K562 (cell line): ENCODE measurements around the gene PNPLA2. TPM values are rescaled to one million over a fixed set of nuclear protein-coding genes. Genes with fewer than 3 reads are reported as not detected.

Experiments
- E2F1 ChIP-seq: sonication (generic); formaldehyde crosslinking; IDR thresholded peaks from 2 replicates; pipeline ENCODE4 v1.8.1; 2023; ENCODE audit warnings: mild to moderate bottlenecking, missing genetic modification reagents, moderate library complexity
- ILF3 ChIP-seq: fragments of 450-650 bp; IDR thresholded peaks from 2 replicates; pipeline ENCODE4 v1.6.1; 2018; ENCODE audit warnings: antibody characterized with exemption, mild to moderate bottlenecking, moderate library complexity, borderline replicate concordance
- PKNOX1 ChIP-seq: fragments of 450-650 bp; IDR thresholded peaks from 2 replicates; pipeline ENCODE4 v1.6.1; 2016
- RAD21 ChIP-seq, 2 experiments: fragments of 250-450 bp in 1 of 2; fragments of 450-650 bp in 1 of 2; sonication (Bioruptor Pico) in 1 of 2; formaldehyde crosslinking in 1 of 2; IDR thresholded peaks in 1 of 2; conservative IDR thresholded peaks in 1 of 2; 2 replicates each; pipeline versions ENCODE4 v1.4.0 to v1.8.0; 2020 to 2022; ENCODE audit warnings: mild to moderate bottlenecking in 2 of 2, moderate library complexity in 1 of 2
- SUPT5H ChIP-seq: fragments of 450-650 bp; IDR thresholded peaks from 2 replicates; pipeline ENCODE4 v1.6.1; 2016
- ZBTB5 ChIP-seq: fragments of 450-650 bp; IDR thresholded peaks from 2 replicates; pipeline ENCODE4 v1.6.1; 2017; ENCODE audit warnings: antibody characterized with exemption
- ZNF175 ChIP-seq: fragments of 200-800 bp; sonication (Bioruptor generic); IDR thresholded peaks from 2 replicates; pipeline ENCODE4 v1.6.1; 2016; ENCODE audit warnings: low read depth, mild to moderate bottlenecking, missing genetic modification characterization, missing compliant biosample characterization
- ZNF197 ChIP-seq: fragments of 200-800 bp; sonication (Bioruptor generic); IDR thresholded peaks from 2 replicates; pipeline ENCODE4 v1.6.1; 2016; ENCODE audit warnings: low read depth, missing genetic modification characterization, missing compliant biosample characterization
- ZNF407 ChIP-seq: fragments of 450-650 bp; IDR thresholded peaks from 2 replicates; pipeline ENCODE4 v1.6.1; 2016; ENCODE audit warnings: low read depth
- ZNF449 ChIP-seq: fragments of 250-450 bp; sonication (Bioruptor Pico); IDR thresholded peaks from 2 replicates; pipeline ENCODE4 v1.8.0; 2022; ENCODE audit warnings: moderate library complexity, mild to moderate bottlenecking, inconsistent platforms
- ZNF561 ChIP-seq: fragments of 450-650 bp; formaldehyde crosslinking; conservative IDR thresholded peaks from 2 replicates; pipeline ENCODE4 v1.4.0; 2020; ENCODE audit warnings: mild to moderate bottlenecking, moderate library complexity
- polyA plus RNA-seq, 8 experiments: library from polyadenylated mRNA; depleted of rRNA in 4 of 8; stranded (reverse) in 5 of 8; unstranded in 3 of 8; fragments of >200 nt; fragmentation: Nextera tagmentation in 2 of 8; fragmentation: Illumina TruSeq in 1 of 8; extraction: Ambion mirVana in 2 of 8; extraction: Trizol in 1 of 8; gene quantifications; 2 replicates each; pipeline versions ENCODE4 v1.2.1 to v1.2.3, GENCODE V29; 2011 to 2014; ENCODE audit warnings: inconsistent platforms in 1 of 8, missing spikeins in 1 of 8
- total RNA-seq, 7 experiments: library from RNA; depleted of rRNA in 6 of 7; stranded (reverse); fragments of >200 nt in 6 of 7; fragmentation: Illumina TruSeq in 2 of 7; extraction: Trizol in 2 of 7; gene quantifications; 2 replicates each; pipeline versions ENCODE4 v1.2.1 to v1.2.3, GENCODE V29; 2011 to 2021; ENCODE audit warnings: low replicate concordance in 1 of 7

PNPLA2 gene
- total and polyA plus RNA-seq, 9 of the 15 experiments (the other 6 are each of a cell fraction or from before 2014, with no cell fraction given) = 0.39 to 87.1 (median 8.4) TPM

GRCh38 chr11:777288-778255 is 41.1 kb upstream of the PNPLA2 start, which contains the start of gene GATD1 (continued):
- TF ChIP-seq ZNF449 (CRISPR knock-in tag) (no peak), PKNOX1 (0 out of 2 replicates have a peak, but pooled peaks have one; percentile 4), SUPT5H (peak; percentile 76), ZBTB5 (no peak), RAD21 (CRISPR knock-in tag; conservative IDR thresholded peaks at IDR 0.05 in 1 of 2, IDR thresholded peaks at IDR 0.05 in 1 of 2) (no peak), ILF3 (peak; percentile 78; the same call in 1 of the 2 replicates), ZNF561 (CRISPR knock-in tag) (no peak), ZNF175 (CRISPR knock-in tag) (no peak), E2F1 (CRISPR knock-in tag) (no peak), ZNF197 (CRISPR knock-in tag) (no peak), ZNF407 (no peak)
